NB4 (cell line): ENCODE results near the gene PJVK.

ENCODE experiments used
- CTCF ChIP-seq: IDR thresholded peaks from one replicate; pipeline ENCODE4 v1.5.1; 2012; ENCODE audit warnings: low read depth, low read length
- MAX ChIP-seq: IDR thresholded peaks from 2 replicates; pipeline ENCODE4 v1.6.1; 2011; ENCODE audit warnings: low read depth, low read length
- MYC ChIP-seq: IDR thresholded peaks from 2 replicates; pipeline ENCODE4 v1.6.1; 2011; ENCODE audit warnings: low read depth, low read length
- POLR2A ChIP-seq: IDR thresholded peaks from 2 replicates; pipeline ENCODE4 v1.6.1; 2011; ENCODE audit warnings: mild to moderate bottlenecking; ENCODE audit not compliant: insufficient read length; ENCODE audit errors: extremely low read depth

- TF ChIP-seq MYC (no peak), MAX (no peak), POLR2A (no peak), CTCF (no peak)
These were observed 28.1 kb downstream of the PJVK start for GRCh38 chr2:178479275-178479616.
